Adrenal gland (tissue), 5 donors: ENCODE results near the gene GABRB3.

Experiments
- POLR2A ChIP-seq, 2 donors: fragments of 450-650 bp; IDR thresholded peaks; one replicate each; pipeline ENCODE4 v1.6.1; 2017; ENCODE audit warnings: antibody characterized with exemption in 2 of 2, mild to moderate bottlenecking in 2 of 2, moderate library complexity in 1 of 2
- TF ChIP-seq, protein P1 (sequence below), 6 experiments: fragments of 450-650 bp in 4 of 6; fragments of 200-600 bp in 2 of 6; sonication (generic) in 1 of 6; IDR thresholded peaks; 1 replicate in 5 of 6; 2 replicates in 1 of 6; pipeline versions ENCODE4 v1.5.1 to v1.8.0; 2016 to 2021; ENCODE audit warnings: antibody characterized with exemption in 6 of 6, mild to moderate bottlenecking in 2 of 6, moderate library complexity in 1 of 6
- donor health status: DM: no; HTN: no; CAD: no.

DNA sequence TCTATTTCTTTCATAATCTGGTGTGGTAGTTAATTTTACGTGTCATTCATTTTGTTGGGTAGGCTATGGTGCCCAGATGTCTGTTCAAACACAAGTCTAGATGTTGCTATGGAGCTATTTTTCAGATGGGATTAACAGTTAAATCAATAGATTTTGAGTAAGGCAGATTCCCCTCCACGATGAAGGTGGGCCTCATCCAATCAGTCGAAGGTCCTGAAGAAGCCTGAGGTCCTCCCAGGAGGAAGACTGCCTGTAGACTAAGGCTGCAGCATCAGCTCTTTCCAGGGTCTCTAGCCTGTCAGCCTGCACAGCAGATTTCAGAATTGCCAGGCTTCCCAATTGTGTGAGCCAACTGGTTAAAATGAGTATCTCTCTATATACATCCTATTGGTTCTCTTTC, 92.9 kb downstream of the GABRB3 start:
- TF ChIP-seq, protein P1, sequence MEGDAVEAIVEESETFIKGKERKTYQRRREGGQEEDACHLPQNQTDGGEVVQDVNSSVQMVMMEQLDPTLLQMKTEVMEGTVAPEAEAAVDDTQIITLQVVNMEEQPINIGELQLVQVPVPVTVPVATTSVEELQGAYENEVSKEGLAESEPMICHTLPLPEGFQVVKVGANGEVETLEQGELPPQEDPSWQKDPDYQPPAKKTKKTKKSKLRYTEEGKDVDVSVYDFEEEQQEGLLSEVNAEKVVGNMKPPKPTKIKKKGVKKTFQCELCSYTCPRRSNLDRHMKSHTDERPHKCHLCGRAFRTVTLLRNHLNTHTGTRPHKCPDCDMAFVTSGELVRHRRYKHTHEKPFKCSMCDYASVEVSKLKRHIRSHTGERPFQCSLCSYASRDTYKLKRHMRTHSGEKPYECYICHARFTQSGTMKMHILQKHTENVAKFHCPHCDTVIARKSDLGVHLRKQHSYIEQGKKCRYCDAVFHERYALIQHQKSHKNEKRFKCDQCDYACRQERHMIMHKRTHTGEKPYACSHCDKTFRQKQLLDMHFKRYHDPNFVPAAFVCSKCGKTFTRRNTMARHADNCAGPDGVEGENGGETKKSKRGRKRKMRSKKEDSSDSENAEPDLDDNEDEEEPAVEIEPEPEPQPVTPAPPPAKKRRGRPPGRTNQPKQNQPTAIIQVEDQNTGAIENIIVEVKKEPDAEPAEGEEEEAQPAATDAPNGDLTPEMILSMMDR (IDR thresholded peaks at IDR 0.05): no peak
- no peak for TF ChIP-seq POLR2A (IDR thresholded peaks at IDR 0.05)
